H1 (cell line): Measurements from ENCODE around the gene PPP2R5B. TPM values are rescaled to one million over a fixed set of nuclear protein-coding genes. Genes with fewer than 3 reads are reported as not detected.

ENCODE experiments used
- CTCF ChIA-PET: fragments of 300-600 bp; sonication (Branson Sonifier 250); formaldehyde crosslinking; loops from one replicate; lab custom pipeline; 2021; ENCODE audit not compliant: partially characterized antibody; lab: Charles Lee
- POLR2A ChIA-PET: fragments of 300-600 bp; sonication (Branson Sonifier 250); formaldehyde crosslinking; loops from one replicate; lab custom pipeline; 2021; ENCODE audit warnings: inconsistent platforms; ENCODE audit not compliant: partially characterized antibody; lab: Charles Lee
- DNase-seq, 2 experiments: peaks; one replicate each; pipeline versions ENCODE4 v3.0.0 to v3.0.0-alpha.2; 2010 to 2022; ENCODE audit warnings: low spot score in 2 of 2, low read depth in 1 of 2, mixed read lengths in 1 of 2
- FAIRE-seq: peaks from 2 replicates; lab custom pipeline; 2011; peaks lifted over from hg19 to GRCh38; lab: Jason Lieb, UNC
- H2AFZ ChIP-seq: 2 replicates; pipeline ENCODE4 v1.8.1; 2012; ENCODE audit warnings: low read length, inconsistent platforms
- H2AK5ac ChIP-seq: 2 replicates; pipeline ENCODE4 v1.6.1; 2013; ENCODE audit warnings: low read depth, low read length
- H2BK120ac ChIP-seq: replicated peaks from 2 replicates; pipeline ENCODE3; 2013; ENCODE audit warnings: low read depth, low read length, inconsistent platforms
- H2BK12ac ChIP-seq: 2 replicates; pipeline ENCODE4 v1.6.1; 2013; ENCODE audit warnings: low read depth, low read length
- H2BK15ac ChIP-seq: 2 replicates; pipeline ENCODE4 v1.6.1; 2013; ENCODE audit warnings: low read length
- H2BK20ac ChIP-seq: 2 replicates; pipeline ENCODE4 v1.6.1; 2013; ENCODE audit warnings: low read length
- H2BK5ac ChIP-seq: 2 replicates; pipeline ENCODE4 v1.6.1; 2013; ENCODE audit warnings: low read depth, low read length
- H3K14ac ChIP-seq: 2 replicates; pipeline ENCODE4 v1.6.1; 2013; ENCODE audit warnings: inconsistent platforms; ENCODE audit not compliant: insufficient read length
- H3K18ac ChIP-seq: 2 replicates; pipeline ENCODE4 v1.6.1; 2013; ENCODE audit warnings: low read length; ENCODE audit errors: extremely low read depth
- H3K23ac ChIP-seq: 2 replicates; pipeline ENCODE4 v1.6.1; 2013; ENCODE audit warnings: inconsistent platforms; ENCODE audit not compliant: insufficient read length
- H3K23me2 ChIP-seq: 2 replicates; pipeline ENCODE4 v1.6.1; 2013; ENCODE audit warnings: low read depth, low read length
- H3K27ac ChIP-seq: 2 replicates; pipeline ENCODE4 v1.6.1; 2011; ENCODE audit warnings: low read depth, low read length, inconsistent platforms
- H3K27me3 ChIP-seq, 4 experiments: replicated peaks in 1 of 4; 1 replicate in 1 of 4; 2 replicates in 3 of 4; pipeline versions ENCODE4 v1.6.1 to v1.8.1; 2011 to 2013; ENCODE audit warnings: low read length in 3 of 4, mild to moderate bottlenecking in 3 of 4, inconsistent platforms in 2 of 4, mixed read lengths in 2 of 4, moderate library complexity in 1 of 4; ENCODE audit not compliant: control insufficient read depth in 3 of 4, insufficient read depth in 3 of 4; ENCODE audit errors: extremely low read depth in 1 of 4
- H3K36me3 ChIP-seq, 4 experiments: 2 replicates each; pipeline versions ENCODE4 v1.6.1 to v1.8.1; 2011 to 2013; ENCODE audit warnings: mild to moderate bottlenecking in 4 of 4, low read length in 3 of 4, moderate library complexity in 2 of 4, control low read depth in 1 of 4, inconsistent platforms in 1 of 4; ENCODE audit not compliant: insufficient read depth in 4 of 4, control insufficient read depth in 2 of 4
- H3K4ac ChIP-seq: replicated peaks from 2 replicates; pipeline ENCODE3; 2013; ENCODE audit warnings: low read length, low read depth, mixed read lengths, inconsistent platforms; ENCODE audit not compliant: insufficient read length
- H3K4me1 ChIP-seq, 4 experiments: replicated peaks in 1 of 4; 1 replicate in 1 of 4; 2 replicates in 3 of 4; pipeline versions ENCODE4 v1.6.1 to v1.8.1; 2011 to 2013; ENCODE audit warnings: low read length in 3 of 4, inconsistent platforms in 2 of 4, mixed read lengths in 1 of 4; ENCODE audit not compliant: insufficient read depth in 4 of 4, control insufficient read depth in 3 of 4
- H3K4me2 ChIP-seq, 2 experiments: 2 replicates each; pipeline versions ENCODE4 v1.6.1 to v1.8.1; 2011 to 2013; ENCODE audit warnings: low read depth in 2 of 2, low read length in 2 of 2, control low read depth in 1 of 2, inconsistent platforms in 1 of 2, mild to moderate bottlenecking in 1 of 2; ENCODE audit not compliant: insufficient read depth in 1 of 2
- H3K4me3 ChIP-seq, 4 experiments: fragments of 200-600, 300-600 bp in 1 of 4; sonication (generic), shearing (Covaris generic), sonication (Bioruptor Twin) in 1 of 4; 2 replicates each; pipeline versions ENCODE4 v1.5.1 to v1.8.1; 2011 to 2016; ENCODE audit warnings: low read length in 4 of 4, low read depth in 3 of 4, control low read depth in 2 of 4, inconsistent platforms in 2 of 4, mild to moderate bottlenecking in 2 of 4, mixed read lengths in 1 of 4, moderate library complexity in 1 of 4; ENCODE audit not compliant: insufficient read depth in 2 of 4; ENCODE audit errors: extremely low read depth in 1 of 4
- H3K56ac ChIP-seq: replicated peaks from 2 replicates; pipeline ENCODE3; 2013; ENCODE audit warnings: low read depth, mild to moderate bottlenecking, mixed read lengths, low read length, inconsistent platforms; ENCODE audit not compliant: insufficient read length
- H3K79me1 ChIP-seq: 2 replicates; pipeline ENCODE4 v1.6.1; 2013; ENCODE audit warnings: low read depth, low read length, control low read depth
- H3K79me2 ChIP-seq, 2 experiments: 2 replicates each; pipeline versions ENCODE4 v1.6.1 to v1.8.1; 2012 to 2013; ENCODE audit warnings: low read length in 2 of 2, mild to moderate bottlenecking in 2 of 2, inconsistent platforms in 1 of 2; ENCODE audit not compliant: insufficient read depth in 2 of 2, control insufficient read depth in 1 of 2
- H3K9ac ChIP-seq, 4 experiments: replicated peaks in 1 of 4; 1 replicate in 1 of 4; 2 replicates in 3 of 4; pipeline versions ENCODE4 v1.6.1 to v1.8.1; 2011 to 2013; ENCODE audit warnings: low read depth in 3 of 4, low read length in 3 of 4, control low read depth in 2 of 4, mild to moderate bottlenecking in 2 of 4, moderate library complexity in 2 of 4, inconsistent platforms in 1 of 4; ENCODE audit errors: extremely low read depth in 1 of 4
- H3K9me3 ChIP-seq, 2 experiments: 2 replicates each; pipeline versions ENCODE4 v1.6.1 to v1.8.1; 2012 to 2013; ENCODE audit warnings: mild to moderate bottlenecking in 2 of 2, moderate library complexity in 2 of 2, control low read depth in 1 of 2, inconsistent platforms in 1 of 2, low read depth in 1 of 2, low read length in 1 of 2, mixed read lengths in 1 of 2; ENCODE audit not compliant: insufficient read depth in 2 of 2
- H4K20me1 ChIP-seq, 2 experiments: replicated peaks in 1 of 2; 2 replicates each; pipeline versions ENCODE3 to v1.8.1; 2011 to 2013; ENCODE audit warnings: inconsistent platforms in 2 of 2, low read length in 2 of 2, mild to moderate bottlenecking in 1 of 2; ENCODE audit not compliant: insufficient read depth in 2 of 2, control insufficient read depth in 1 of 2
- H4K5ac ChIP-seq: 2 replicates; pipeline ENCODE4 v1.6.1; 2013; ENCODE audit warnings: low read length, low read depth, mixed read lengths, inconsistent platforms; ENCODE audit not compliant: insufficient read length
- H4K8ac ChIP-seq: 2 replicates; pipeline ENCODE4 v1.8.0; 2013; ENCODE audit warnings: mild to moderate bottlenecking, moderate library complexity, low read length, inconsistent platforms; ENCODE audit not compliant: insufficient read depth; ENCODE audit errors: extremely low read depth
- H4K91ac ChIP-seq: replicated peaks from 2 replicates; pipeline ENCODE3; 2013; ENCODE audit warnings: low read length, mixed read lengths, inconsistent platforms; ENCODE audit not compliant: insufficient read length
- WGBS, 2 experiments: shearing (Covaris generic) in 1 of 2; methylation state at CpG; one replicate each; pipeline versions ENCODE4 v1.1.6 to v1.1.7; 2013 to 2015; ENCODE audit warnings: low lambda C conversion rate in 2 of 2, mixed read lengths in 2 of 2, inconsistent platforms in 1 of 2, low coverage in 1 of 2, missing lambda C conversion rate in 1 of 2; ENCODE audit not compliant: insufficient replicate concordance in 2 of 2, insufficient coverage in 1 of 2, insufficient read length in 1 of 2; ENCODE audit errors: extremely low coverage in 1 of 2, missing lambda C conversion rate in 1 of 2; 5-methylcytosine and 5-hydroxymethylcytosine counted together
- polyA plus RNA-seq, 7 experiments: library from polyadenylated mRNA; depleted of rRNA in 3 of 7; stranded (reverse) in 5 of 7; unstranded in 2 of 7; fragments of >200 nt in 5 of 7; fragments of 200-250 nt in 2 of 7; gene quantifications; 1 replicate in 5 of 7; 2 replicates in 1 of 7; 4 replicates in 1 of 7; pipeline versions ENCODE4 v1.2.1 to v1.2.3, GENCODE V29; 2011 to 2013; ENCODE audit warnings: missing spikeins in 2 of 7, mixed read lengths in 2 of 7
- total RNA-seq: library from RNA; stranded (reverse); fragmentation: NEBNext Ultra II Directional; extraction: Animal tissue kit (Norgen Biotek cat#: 25700); gene quantifications from 2 replicates; pipeline ENCODE4 v1.2.1, GENCODE V29; 2021

Gene PPP2R5B
- total and polyA plus RNA-seq, 2 of the 8 experiments (the other 6 are each of a cell fraction or from before 2014, with no cell fraction given) = 4.9 to 5.1 TPM

DNA sequence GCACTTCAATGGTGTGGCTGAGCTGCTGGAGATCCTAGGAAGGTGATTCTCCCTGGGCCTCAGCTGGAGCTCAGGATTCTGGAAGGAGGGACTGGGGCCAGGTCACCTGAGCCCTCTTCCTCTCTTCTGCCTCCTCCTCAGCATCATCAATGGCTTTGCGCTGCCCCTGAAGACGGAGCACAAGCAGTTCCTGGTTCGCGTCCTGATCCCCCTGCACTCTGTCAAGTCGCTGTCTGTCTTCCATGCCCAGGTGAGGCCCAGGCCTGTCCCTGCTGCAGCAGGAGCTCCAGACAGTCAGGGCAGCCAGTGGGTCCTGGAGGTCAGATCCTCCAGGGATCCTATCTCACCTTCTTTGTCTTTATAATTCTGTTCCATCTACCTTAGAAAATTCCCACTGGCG is 5.9 kb downstream of the PPP2R5B start:
- peaks cover 0 to 3% of the 10 kb centered on the region in 2 experiments for H4K20me1 ChIP-seq
- H3K79me1 ChIP-seq = no peaks in the 10 kb centered on the region
- no peak overlapping the region for H3K56ac ChIP-seq
- no peak overlapping the region for H3K4ac ChIP-seq
- peaks cover 0 to 10% (median 2%) of the 10 kb centered on the region in 4 experiments; a peak in 5 of 7 replicates for H3K4me1 ChIP-seq
- no peak overlapping the region for H2BK120ac ChIP-seq
- FAIRE-seq (no peak), DNase-seq (no peak)
- no peak overlapping the region for H3K9ac ChIP-seq
- H2BK5ac ChIP-seq = no peak overlapping the region
- H3K4me3 ChIP-seq = no peak overlapping the region
- no peak overlapping the region for H2AFZ ChIP-seq
- H3K23ac ChIP-seq = no peak overlapping the region
- no peak overlapping the region for H2BK15ac ChIP-seq
- peaks cover 0 to 1% (median under 1%) of the 10 kb centered on the region in 4 experiments; a peak in 4 of 7 replicates for H3K27me3 ChIP-seq
- no peak overlapping the region for H4K5ac ChIP-seq
- no peaks in the 10 kb centered on the region for H3K9me3 ChIP-seq
- no peaks in the 10 kb centered on the region; the same call in 1 of the 2 replicates for H3K23me2 ChIP-seq
- H3K79me2 ChIP-seq = no peaks in the 10 kb centered on the region
- H4K8ac ChIP-seq = no peak overlapping the region
- no peak overlapping the region for H3K27ac ChIP-seq
- no peak overlapping the region for H4K91ac ChIP-seq
- 0 out of 2 replicates have a peak overlapping the region, but pooled peaks have one; percentile 53 for H2AK5ac ChIP-seq
- 97% methylated on average over 6 of the region's 6 CpGs; no CpG with 5 or more reads in 1 of the 2 experiments for WGBS, 2 experiments
- no peak overlapping the region for H2BK20ac ChIP-seq
- ChIA-PET CTCF (interaction anchor here (0.5 to 1.5 kb wide), 7 partner anchors 15 to 254 kb away, joined by 3 to 4 read pairs (median 3); no protein-coding TSS in a partner anchor), POLR2A (interaction anchor here (0.5 to 2.2 kb wide), 4 partner anchors 11 to 67 kb away, joined by 3 to 6 read pairs (median 4); no protein-coding TSS in a partner anchor)
- H3K14ac ChIP-seq = no peak overlapping the region
- no peak overlapping the region for H3K4me2 ChIP-seq
- no peak overlapping the region for H2BK12ac ChIP-seq
- no peak overlapping the region for H3K18ac ChIP-seq
- H3K36me3 ChIP-seq = no peaks in the 10 kb centered on the region; a peak in 1 of 8 replicates
